Activated CD4-positive, alpha-beta T cell treated with anti-CD3 and anti-CD28 coated beads, Interleukin-2, amount 50 U/mL, for 1 hour (primary cell): Measurements from ENCODE around the gene ANKRD11.
"Not testable (repeated sequence)": the region's sequence is repeated elsewhere in the genome, so short reads cannot be mapped to it uniquely, and the experiment has no call there.

Experiments
- DNase-seq: peaks from one replicate; pipeline ENCODE4 v3.0.0-alpha.2; 2020

Gene ANKRD11

DNA sequence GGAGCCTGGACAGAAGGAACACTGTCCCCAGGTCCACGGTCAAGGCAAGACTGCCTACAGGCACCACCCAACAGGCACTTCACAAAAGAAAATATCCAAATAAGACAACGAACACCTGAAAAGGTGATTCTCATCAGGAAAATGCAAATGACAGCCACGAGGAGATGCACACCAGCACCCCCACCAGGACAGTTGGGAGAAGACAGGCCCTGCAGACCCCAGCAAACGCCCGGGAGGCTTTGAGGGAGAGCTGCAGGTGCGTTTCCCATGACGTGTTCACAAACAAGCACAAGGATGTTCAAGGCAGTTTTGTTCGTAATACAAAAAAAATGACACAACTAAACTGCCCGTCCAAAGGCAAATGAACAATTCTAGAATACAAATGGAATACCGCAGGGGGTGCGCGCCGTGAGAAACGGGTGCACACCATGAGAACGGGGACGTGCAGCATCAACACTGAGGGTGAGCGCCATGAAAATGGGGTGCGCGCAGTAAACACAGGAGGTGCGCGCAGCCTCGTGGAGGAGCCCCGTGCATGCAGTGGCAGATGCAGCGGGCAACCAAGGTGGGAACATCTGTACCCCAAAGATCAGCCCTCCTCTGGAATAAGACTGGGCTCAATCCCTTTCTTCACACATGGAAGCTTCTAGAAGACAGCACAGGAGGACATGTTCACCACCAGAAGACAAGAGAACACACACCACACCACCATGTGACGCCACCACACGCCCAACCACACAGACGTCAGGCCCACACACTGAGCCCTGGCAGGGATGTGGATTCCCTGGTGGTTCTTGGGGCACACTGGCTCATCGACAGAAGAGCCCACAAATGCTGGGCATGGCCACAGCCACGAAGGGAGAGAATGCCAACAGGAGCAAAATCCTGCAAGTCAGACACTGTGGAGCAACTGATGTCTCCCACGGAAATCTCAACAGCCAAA lies 181.7 kb downstream of the ANKRD11 start:
- DNase-seq: peak; percentile 47

DNA sequence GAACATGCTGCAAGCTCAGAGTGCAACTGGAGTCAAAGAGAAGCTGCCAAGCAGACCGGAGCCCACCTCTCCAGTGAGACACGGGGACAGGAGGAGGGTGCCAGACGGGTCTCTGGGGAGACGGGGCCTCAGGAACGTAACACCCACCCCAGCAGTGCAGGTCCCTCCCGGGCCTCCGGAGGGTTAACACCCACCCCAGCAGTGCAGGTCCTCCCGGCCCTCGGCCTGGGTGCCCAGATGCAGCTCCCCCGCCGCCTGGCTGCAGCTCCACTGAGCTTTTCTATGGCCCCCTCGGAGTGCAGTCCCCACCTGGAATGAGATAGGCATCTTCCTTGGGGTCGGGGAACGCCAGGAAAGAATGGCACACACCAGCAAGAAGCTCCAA lies 182.9 kb downstream of the ANKRD11 start:
- DNase-seq: no peak

DNA sequence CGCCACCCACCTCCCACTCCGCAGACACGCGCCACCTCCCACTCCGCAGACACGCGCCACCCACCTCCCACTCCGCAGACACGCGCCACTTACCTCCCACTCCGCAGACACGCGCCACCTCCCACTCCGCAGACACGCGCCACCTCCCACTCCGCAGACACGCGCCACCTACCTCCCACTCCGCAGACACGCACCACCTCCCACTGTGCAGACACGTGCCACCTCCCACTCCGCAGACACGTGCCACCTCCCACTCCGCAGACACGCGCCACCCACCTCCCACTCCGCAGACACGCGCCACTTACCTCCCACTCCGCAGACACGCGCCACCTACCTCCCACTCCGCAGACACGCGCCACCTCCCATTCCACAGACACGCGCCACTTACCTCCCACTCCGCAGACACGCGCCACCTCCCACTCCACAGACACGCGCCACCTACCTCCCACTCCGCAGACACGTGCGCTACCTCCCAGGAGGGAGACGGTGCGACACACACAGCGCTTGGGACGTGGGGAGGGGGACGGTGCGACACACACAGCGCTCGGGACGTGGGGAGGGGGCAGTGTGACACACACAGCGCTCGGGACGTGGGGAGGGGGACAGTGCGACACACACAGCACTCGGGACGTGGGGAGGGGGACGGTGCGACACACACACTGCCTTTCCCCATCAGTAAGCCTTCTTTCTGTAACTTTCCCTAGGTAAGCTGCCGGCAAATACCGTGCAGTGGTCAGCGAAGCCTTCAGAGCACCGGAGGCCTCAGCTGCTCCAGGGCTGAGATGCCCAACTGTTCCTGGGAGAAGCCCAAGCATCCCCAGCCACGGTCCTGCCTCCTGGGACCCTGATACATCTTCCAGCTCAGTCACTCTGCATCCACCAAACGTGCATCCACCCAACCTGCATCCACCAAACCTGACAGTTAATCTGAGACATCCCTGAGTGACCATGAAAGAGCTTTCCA lies 183.6 kb downstream of the ANKRD11 start:
- DNase-seq: not testable (repeated sequence)

DNA sequence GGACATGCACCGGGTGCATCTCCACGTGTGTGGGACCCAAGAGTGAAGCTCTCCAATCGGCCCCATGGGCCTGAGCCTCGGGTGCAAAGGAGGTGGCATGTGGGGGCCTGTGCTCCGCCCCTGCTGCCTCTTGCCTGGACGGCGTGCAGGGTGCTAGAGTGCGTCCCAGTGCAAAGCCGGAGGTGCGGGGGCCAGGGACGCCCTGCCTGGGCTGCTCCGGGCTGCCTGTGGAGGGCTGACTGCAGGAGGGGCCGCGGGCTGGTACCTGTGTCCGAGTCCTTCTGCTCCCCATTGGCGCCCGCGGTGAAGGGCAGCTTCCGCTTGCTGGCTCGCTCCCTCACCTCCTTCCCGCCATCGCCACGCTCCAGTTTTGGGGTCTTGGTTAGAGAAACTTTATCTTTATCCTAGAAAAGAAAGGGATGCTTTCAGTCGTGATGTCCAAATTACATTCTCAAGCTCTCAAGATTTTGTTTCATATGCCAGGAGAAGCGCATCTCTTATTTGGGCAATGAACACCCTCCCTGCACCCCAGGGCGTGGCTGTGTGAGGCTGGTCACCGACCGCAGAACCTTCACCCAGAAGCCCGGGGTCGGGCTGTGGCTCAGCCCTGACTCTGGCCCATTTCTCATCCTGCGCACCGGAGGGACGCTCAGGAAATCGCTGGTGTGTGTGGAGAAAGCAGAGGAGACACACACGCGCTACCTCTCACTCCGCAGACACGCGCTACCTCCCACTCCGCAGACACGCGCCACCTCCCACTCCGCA lies 185.2 kb downstream of the ANKRD11 start:
- DNase-seq: no peak

DNA sequence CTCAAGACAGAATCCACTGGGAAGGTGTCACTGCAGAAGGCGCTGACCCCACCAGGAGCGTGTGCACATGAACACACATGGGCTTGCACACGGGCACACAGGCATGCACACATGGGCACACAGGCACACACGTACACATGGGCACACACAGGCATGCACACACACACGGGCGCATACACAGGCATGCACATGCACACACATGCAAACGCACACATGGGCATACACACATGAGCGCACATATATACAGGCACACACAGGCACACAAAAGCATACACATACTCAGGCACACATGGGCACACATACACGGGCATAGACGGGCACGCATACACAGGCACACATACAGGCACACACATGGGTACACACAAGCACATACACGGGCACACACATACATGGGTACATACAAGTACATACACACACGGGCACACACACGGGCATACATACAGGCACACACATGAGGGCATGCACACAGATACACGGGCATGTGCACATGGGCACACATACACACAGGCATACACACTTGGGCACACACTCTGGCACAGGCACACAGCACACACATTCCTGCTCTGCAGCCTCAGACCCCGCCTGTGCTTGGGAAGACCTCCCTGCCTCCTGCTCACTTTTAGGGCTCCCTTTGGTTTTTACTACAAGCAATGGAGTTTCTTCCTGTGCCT lies 186.0 kb downstream of the ANKRD11 start:
- no peak for DNase-seq

DNA sequence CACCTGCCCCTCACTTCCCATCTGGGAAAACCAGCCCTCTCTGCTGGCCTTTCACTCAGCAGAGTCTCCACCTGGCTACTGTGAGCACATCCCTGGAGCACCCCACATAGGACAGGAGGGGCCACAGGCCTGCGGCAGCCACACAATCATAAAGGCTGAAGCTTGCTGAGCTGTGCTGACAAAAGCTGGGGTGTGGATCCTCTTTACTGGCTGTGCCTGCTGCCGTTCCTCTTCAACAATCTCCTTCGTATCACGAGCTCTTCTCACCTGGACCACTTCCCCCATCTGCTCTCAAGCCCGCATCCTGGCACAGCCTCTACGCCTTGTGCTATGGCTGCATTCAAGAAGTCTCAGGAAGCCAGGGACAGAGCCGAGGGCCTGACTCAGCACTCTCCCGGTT lies 186.7 kb downstream of the ANKRD11 start:
- DNase-seq: no peak

DNA sequence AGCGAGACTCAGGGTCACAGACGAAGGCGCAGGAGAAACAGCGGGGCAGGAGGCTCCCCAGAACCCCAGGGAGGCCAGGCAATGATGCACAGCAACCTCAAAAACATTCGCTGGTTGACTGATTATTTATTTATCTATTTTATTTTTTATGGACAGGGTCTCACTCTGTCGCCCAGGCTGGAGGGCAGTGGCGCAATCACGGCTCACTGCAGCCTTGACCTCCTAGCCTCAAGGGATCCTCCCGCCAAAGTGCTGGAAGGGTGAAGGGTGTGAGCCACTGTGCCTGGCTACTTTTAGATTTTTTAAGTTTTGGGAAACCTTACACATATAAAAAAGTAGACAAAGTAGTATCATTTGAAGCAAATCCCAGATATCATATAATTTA lies 189.4 kb downstream of the ANKRD11 start:
- DNase-seq: no peak

DNA sequence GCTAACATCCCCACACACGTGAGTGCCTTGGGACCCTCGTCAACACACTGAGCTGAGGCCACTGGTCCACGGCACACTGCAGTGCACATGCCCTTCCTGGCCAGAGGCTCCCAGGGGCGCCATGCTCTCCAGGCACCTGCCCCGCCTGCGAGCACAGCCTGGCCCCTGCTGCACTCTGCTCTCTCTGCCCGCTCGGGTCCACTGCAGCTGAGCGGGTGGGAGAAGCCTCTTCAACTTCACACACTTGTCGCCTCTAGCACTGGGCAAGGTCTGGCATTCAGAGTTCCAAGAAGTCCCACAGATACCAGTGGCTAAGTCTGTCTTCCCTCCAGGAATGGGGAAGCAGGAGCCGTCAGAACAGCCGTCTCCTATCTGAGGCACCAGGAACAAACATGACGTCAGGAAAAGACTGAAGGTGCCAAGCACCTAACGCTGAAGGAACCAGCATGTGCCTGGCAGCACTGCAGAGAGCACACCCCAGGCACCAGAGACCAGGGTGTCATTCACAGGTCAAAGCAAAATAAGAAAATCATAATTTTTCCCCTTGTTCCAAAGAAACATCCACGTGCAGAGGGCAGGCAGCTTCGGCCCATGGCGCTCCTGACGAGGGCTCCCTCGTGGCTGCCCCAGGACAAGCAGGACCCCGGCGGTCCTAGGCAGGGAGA lies 189.9 kb downstream of the ANKRD11 start:
- no peak for DNase-seq

DNA sequence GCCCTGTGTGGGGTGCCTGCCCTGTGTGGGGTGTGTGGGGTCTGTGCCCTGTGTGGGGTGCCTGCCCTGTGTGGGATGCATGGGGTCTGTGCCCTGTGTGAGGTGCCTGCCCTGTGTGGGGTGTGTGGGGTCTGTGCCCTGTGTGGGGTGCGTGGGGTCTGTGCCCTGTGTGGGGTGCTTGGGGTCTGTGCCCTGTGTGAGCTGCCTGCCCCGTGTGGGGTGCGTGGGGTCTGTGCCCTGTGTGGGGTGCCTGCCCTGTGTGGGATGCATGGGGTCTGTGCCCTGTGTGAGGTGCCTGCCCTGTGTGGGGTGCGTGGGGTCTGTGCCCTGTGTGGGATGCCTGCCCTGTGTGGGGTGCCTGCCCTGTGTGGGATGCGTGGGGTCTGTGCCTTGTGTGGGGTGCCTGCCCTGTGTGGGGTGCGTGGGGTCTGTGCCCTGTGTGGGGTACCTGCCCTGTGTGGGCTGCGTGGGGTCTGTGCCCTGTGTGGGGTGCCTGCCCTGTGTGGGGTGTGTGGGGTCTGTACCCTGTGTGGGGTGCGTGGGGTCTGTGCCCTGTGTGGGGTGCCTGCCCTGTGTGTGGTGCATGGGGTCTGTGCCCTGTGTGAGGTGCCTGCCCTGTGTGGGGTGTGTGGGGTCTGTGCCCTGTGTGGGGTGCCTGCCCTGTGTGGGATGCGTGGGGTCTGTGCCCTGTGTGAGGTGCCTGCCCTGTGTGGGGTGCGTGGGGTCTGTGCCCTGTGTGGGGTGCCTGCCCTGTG lies 190.8 kb downstream of the ANKRD11 start:
- DNase-seq: not testable (repeated sequence)

DNA sequence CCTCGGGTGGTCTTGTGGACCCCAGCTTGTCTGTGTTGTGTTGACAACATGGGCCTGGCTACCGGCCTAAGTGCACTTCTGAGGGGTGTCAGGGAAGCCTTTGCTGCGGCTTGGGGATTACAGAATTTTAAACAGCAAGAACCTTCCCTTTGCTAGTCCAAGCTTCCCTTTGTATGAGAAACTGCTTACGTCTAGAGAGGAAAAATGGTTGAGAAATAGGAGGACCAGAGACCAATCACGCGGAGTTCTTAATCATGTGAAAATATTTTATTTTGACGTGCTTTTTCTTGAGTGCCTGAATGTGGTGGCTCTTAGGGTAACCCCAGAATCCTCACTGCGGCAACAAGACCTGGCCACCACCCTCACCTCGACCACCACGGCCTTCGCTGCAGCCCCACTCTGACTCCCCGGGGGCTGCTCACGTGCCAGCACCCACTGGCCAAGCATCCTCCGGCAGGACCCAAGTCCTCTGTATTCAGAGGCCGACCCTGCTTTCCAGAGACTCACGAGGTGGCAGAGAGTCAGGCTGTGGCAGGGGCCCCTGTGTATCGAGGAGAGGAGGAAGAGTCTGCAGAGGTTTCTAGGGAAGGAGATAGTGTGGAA lies 191.6 kb downstream of the ANKRD11 start:
- DNase-seq: no peak

DNA sequence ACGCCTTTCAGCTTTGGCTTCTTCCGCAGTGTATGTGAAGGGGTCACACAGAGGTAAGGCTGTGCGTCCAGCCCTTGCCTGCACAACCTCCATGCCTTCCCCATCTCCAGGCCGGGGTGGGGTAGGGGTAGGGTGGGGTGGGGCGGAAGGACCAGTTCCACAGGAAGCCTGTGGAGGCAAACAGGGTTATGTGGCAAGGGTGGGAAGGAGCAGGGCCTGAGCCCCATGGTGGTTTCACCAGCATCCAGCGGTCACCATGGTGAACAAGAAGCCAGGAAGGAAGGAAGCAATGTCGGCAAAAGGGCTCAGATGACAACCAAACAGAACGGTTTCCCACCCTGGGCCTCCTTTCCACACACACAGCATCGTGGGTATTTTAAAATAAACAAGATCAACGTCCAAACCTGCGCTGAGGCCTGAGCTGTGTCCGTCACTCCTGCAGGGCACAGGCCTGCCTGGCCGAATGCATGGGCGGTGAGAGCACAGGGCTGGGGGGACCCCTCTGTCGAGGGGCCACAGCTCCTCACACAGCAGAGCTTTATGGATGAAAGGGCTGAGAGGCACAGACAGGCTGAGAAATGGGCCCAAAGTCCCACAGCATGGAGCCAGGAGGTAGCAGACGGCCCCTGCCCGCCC lies 192.3 kb downstream of the ANKRD11 start:
- DNase-seq: no peak

DNA sequence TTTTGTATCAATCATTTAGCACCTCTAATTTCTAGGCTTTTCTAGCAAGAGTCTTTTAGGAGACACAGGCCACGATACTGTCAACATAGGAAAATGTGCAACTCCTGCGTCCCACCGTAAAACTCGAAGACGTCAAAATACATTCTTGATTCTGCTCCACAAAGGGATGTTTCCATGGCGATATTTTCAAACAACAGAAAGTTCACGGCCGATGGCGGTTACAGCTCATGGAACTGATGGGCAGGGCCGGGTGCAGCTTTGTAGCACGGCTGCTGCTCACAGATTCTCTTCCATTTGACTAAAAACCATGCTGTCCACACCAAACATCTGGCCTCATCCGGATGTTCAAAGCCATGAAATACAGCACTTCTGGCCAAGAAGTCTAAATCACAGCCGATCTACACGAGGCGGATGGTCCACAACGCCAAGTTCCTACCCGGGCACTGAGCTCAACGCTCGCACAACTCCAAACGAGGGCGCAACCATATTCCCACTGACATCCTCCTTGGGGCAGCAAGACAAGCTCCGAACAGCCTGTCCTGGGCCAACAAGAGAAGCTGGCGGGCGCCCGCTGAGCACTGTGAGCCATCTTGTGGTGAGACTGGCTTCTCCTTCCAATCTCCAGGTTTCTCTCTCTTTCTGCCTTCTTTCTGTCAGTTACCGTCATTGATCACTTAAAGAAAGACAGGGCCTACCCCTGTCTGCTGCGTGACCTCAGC lies 193.0 kb downstream of the ANKRD11 start:
- no peak for DNase-seq

DNA sequence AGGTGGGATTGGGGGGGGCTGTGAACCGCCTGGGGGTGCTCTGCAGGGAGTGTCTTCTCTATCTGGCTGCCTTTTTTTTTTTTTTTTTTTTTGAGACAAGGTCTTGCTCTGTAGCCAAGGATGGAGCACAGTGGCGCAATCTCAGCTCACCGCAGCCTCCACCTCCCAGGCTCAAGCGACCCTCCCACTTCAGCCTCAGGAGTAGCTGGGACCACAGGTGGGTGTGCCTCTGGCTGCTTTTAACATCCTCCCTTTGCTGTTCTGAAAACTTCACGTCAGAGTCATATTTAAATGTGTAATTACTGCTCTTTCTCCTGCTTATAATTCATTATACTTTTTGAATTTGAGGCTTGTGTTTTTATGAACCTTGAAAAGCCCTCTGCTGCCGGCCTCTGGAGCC lies 194.4 kb downstream of the ANKRD11 start:
- DNase-seq: no peak

DNA sequence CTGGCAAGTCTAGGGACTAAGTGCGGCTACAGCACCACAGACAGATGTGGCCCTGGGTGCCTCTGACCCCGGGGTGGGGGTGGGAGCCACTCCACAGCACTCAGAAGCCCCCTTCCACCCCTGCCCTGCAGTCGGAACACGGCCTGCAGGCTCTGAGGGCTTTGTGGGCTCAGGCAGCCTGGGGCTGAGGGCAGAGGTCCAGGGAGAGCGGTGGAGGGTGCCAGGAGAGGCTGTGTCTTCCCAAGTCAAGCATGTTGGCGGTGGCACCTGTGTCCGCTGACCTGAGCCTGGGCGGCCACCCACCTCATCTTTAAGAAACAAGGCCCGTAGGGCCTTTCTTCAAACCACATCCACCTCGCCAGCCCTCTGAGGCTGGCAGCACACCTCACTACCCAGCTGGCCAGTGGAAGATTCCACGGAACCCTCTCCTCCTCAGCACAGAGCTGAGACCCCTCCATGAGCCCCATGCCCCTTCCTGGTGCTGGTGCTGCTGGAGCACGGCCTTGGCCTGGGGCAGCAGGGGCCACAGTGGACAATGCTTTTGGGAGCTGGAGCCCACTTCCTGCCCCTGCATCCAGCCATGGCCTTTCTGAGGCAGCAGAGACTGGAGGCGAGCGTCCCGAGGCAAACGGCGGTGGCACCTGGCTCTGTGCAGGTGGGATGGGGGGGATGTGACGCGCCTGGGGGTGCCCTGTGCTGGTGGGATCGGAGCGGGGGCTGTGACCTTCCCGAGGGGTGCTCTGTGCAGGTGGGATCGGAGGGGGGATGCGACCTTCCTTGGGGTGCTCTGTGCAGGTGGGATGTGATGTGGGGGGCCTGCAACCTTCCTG lies 195.1 kb downstream of the ANKRD11 start:
- DNase-seq: no peak

DNA sequence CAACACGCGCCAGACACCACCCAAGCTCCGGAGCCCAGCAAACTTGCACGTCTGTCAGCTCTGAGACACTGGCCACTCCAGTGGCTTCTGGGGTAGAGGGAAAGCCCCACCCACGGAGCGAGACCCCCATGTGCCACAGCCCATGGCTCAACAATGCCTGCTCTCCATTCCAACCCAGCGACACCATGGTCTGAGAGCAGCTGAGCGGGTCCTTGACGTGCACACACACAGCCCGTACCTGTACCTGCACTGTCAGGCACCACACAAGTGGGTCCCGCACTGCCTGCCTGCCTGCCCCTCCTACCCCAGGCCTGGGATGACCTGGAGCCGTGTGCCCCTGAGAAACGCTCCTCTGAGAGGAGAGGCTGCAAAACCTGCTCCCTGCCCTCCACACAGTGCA lies 195.9 kb downstream of the ANKRD11 start:
- no peak for DNase-seq

DNA sequence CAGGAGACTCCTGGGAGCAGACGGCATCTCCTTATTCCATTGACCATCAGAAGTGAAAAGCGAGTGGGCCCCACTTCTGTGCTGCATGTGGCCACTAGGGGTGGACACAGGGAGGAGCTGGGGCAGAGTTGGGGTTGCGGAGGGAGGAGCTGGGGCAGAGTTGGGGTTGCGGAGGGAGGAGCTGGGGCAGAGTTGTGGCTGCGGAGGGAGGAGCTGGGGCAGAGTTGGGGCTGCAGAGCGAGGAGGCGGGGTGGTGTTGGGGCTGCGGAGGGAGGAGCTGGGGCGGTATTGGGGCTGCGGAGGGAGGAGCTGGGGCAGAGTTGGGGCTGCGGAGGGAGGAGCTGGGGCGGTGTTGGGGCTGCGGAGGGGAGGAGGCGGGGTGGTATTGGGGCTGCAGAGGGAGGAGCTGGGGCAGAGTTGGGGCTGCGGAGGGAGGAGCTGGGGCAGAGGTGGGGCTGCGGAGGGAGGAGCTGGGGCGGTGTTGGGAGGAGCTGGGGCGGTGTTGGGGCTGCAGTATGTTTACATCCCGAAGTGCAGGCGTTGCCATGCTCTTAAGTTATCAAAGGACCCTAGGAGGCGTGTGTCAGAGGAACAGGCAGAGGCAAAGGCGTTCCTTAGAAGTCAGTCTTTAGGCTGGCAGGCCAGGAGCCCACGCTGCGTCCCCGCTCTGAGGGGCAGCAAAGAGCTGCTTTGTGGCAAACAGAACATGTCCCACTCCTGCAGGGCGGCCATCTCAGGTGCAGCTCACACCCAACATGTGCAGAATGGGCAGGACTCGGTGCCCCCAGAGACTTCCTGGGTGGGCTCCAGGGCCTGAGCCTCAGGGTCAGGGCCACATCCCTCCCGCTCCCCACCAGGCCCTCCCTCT lies 196.9 kb downstream of the ANKRD11 start:
- no peak for DNase-seq

DNA sequence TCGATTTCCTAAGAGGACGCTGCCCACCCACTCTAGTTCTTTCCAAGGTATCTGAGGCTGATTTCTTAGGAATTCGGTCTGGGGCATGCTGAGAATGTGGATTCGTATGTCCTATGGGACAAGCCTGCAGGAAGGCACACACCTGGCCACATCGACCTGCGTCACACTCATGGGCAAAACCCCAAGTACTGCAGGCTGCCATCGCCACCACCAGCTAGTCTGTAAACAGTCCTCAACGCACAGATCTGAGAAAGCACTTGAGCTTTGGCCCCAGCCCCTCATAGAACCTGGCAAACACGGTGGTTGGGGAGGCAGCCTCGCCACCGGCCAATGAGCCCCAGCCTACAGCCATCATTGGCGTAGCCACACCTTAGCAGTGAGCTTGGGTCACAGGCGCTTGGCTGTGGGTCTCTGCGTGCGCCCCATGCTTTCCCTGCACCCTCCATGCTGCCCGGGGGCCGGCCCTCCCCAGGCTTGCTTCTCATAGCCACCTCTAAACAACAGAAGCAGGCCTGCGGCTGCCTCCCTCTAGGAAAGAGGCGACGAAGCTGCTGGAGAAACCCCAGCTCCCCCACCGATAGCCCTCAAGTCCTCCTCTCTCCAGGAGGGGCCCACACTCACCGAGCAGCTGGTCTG lies 197.8 kb downstream of the ANKRD11 start:
- DNase-seq: no peak
